A204.1 (cell line): ENCODE data around the gene CAMKK2.
"Not testable (repeated sequence)": the region's sequence is repeated elsewhere in the genome, so short reads cannot be mapped to it uniquely, and the experiment has no call there.

Source experiments
- FAIRE-seq: peaks from 2 replicates; lab custom pipeline; 2012; peaks lifted over from hg19 to GRCh38; lab: Jason Lieb, UNC

CAMKK2 gene

DNA sequence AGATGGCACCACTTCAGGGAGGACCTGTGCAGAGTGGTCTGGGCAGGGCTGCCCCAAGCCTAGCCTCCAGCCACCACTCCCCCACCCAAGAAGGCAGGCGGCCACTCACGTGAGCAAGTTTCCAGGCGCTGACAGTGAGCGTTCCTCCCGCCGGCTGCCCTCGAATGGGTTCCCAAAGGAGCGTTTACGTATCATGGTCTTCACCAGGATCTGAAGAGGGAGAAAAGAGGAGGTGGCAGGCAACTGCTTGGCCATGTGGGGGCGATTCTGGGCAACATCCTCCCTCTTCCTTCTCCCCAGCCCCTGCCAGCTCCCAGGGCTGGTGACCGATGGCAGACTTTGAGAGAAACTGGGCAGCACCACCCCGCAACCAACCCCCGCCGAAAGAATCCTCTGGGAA lies 51.5 kb downstream of the CAMKK2 start:
- no peak for FAIRE-seq

DNA sequence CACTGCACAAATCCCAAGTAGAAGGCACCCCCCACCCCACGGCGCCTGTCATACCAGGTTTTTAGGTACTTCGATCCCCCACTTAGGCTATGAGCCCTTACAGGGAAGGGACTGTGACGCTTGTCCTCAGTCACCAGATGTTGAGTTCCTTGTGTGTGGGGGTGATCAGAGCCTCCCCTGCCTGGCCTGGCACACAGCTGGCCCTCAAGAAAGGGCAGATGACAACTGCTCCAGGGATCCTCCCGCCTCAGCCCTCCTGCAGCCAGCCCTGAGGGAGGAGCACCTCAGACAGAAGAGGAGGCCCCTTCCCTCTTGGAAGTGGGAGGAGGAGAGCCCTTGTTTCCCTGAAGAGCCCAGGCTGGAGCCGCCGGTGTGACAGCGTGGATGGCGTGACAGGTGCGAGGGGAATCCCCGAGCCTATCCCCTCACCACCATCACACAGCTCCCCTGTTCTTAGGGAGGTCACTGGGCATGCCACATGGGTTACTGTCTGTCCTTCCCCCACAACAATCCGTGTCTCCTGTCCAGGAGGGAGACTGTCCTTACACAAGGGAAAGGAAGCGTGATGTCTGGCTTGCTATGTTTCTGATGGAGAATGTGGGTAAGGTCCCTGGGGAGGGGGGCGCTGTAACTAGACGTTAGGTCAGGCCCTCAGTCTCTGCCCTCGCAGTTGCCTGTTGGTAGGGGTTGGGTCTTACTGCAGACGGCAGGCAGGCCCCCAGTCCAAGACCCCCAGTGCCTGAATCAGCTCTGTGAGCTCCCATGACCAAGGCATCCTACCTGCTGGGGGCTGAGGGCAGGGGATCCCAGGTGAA lies 55.1 kb downstream of the CAMKK2 start:
- no peak for FAIRE-seq

DNA sequence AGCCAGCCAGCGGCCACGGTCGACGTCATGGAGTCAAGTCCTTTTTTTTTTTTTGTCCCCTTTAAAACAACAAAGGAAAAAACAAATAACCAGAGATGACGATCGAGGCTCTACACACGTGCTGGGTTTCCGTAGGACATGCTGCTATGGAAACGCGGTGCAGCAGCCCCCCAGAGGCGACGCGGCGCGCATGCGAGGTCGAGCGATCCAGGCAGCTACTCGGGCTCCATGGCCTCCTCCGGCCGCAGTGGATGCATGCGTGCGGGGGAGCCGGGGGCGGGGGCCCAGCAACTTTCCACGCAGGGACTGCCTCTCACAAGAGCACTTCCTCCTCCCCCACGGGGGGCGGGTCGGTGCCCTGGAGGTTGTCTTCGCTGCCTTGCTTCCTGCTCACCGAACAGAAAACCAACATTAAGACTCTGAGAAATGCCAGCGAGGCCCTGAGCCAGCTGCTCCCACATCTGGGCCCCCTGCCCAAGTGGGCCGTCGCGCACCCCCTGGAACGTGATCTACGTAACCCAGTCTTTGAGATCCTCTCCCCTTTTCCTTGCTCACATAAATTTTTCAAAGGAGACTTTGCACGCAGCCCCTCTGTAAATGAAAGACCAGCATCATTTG lies 55.9 kb downstream of the CAMKK2 start:
- FAIRE-seq = no peak

DNA sequence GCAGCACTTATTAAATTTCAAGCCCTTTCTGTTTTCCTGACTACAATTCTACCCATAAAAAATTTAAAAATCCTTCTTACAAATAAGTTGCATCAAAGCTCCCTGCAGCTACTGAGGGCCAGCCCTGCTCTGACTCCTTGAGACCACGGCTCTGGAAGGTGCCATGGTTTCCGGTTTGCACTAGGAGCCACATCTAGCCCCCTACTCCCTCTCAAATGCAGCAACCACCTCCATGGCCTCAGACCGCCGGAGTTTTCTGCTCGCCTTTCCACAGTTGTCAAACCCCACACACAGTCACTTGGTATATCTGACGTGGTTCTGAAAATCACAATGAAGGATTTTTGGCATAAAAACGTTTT lies 56.5 kb downstream of the CAMKK2 start:
- FAIRE-seq = no peak

DNA sequence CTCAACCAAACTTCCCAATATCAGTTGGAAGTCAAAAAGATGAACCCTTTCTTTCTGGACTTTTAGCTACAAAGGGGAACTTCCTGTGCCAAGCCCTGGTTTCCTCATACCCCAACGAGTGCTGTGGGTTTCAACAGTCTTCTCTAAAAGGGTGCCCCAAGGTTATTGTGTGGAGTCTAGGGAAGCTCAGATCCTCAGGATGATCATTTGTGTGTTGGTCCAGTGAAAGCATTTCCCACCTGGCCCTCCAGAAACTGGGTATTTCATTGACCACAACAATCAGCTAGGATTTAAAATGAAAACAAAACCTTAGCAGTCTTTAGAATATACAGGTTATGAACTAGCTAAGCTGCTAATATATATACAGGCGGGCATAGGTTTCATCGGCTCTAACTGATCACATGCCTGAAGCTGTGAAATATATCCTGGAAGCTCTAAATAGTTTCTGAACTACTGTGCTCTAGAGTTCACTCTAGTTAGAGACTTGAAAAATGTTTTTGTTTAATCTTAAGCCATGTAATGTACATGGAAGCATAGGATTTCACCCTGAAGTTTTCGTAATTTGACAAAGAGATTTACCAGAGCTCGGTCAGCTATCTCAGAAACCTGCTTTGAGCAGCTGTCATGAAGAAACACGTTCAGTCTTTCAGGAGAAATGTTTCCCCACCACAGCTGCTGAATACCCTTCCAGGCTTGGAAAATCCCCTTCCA lies 57.0 kb downstream of the CAMKK2 start:
- no peak for FAIRE-seq

DNA sequence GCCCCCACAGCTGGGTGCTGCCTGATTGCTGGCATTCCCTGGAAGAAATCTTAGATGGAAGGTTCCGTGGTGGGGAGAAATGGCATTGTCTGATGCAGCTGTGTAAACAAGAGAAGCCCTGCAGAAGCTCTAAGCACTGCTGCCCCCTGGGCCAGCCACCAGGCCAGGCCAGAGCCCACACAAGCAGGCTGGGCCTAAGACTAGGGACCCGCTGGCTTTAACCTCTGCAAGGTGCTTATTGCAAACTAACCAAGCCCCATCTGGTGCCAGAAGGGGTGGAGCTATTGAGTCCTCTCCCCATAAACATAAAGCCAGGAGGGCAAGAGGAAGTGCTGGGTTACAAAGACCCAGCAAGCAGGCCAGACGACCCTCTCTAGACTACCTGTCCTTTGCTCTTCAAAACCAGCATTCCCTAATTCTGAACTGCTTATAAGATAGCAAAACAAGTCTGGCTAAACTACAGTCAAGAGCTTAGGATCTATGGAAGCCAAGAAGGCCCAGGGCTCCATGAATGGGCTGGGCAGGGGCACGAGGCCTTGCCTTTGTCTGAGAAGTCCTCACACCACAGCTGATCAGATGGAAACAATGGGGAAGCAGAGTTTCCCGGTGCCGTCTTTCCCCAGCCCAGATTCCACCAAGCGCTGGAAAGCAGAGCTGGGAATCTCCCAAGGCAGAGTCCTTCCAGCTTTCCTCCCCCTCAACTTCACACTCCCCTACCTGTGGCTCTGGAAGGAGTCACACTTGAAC lies 57.7 kb downstream of the CAMKK2 start:
- FAIRE-seq = no peak

DNA sequence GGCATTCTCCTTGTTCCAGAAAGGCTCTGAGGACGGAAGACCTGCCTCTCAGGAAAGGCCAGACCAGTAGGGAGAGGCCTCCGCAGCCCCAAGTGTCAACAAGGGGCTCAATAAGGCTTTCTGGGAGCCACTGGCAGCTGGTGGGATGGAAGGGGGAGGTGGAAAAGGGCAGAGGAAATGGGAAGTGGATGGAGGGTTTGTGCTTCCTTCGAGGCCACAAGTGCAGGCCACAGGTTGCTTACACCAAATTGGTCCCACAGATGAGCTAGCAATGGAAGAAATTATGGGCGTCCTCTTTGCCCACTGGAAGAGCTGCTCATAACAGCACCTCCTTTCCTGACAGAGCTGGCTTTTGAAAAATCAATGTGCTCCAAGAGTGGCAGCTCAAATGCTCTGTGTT lies 58.4 kb downstream of the CAMKK2 start:
- no peak for FAIRE-seq

DNA sequence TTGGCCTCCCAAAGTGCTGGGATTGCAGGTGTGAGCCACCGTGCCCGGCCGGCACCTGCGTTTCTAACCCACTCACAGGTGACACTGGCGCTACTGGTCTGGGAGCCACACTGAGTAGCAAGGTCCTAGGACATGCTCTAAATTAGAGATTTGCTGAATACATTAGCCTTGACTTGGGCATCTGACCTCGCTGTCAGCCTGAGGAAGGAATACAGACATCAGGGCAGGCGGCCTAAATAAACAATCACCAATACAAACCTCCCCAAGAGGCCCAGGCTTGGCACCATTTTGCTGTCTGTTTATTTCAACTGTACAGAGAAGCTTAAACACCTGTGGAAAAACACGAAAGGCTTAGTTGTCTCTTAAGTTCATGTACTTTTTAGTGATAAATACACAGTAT lies 59.1 kb downstream of the CAMKK2 start:
- no peak for FAIRE-seq

DNA sequence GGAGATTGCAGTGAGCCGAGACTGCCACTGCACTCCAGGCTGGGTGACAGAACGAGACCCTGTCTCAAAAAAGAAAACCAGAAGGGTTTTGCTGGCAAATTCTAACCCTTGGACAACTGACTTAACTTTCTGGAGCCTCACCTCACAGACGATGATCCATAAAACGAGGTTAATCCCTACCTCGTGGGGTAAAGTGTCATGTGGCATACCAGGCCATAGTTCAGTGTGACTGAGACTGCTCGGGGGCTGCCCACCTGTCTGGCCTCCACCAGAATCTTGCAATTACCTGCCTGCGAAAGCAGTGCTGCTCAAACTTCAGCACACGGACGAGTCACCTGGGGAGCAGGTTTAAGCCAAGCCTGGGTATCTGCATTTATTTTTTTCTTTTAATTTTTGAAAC lies 59.7 kb downstream of the CAMKK2 start:
- no peak for FAIRE-seq

DNA sequence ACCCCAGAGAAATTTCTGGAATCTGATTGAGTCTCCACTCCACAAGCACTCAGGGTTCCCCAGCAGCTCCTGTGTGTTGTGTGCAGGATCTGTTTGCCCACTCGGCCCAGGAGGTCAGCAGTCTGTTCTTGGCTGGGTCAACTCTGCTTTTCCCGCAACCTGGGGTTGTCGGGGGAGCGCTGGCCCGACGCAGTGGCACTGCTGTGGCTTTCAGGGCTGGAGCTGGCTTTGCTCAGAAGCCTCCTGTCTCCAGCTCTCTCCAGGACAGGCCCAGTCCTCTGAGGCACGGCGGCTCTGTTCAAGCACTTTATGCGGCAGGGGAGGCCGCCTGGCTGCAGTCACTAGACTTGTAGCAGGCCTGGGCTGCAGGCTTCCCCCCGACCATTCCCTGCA lies 62.9 kb downstream of the CAMKK2 start:
- FAIRE-seq = no peak

DNA sequence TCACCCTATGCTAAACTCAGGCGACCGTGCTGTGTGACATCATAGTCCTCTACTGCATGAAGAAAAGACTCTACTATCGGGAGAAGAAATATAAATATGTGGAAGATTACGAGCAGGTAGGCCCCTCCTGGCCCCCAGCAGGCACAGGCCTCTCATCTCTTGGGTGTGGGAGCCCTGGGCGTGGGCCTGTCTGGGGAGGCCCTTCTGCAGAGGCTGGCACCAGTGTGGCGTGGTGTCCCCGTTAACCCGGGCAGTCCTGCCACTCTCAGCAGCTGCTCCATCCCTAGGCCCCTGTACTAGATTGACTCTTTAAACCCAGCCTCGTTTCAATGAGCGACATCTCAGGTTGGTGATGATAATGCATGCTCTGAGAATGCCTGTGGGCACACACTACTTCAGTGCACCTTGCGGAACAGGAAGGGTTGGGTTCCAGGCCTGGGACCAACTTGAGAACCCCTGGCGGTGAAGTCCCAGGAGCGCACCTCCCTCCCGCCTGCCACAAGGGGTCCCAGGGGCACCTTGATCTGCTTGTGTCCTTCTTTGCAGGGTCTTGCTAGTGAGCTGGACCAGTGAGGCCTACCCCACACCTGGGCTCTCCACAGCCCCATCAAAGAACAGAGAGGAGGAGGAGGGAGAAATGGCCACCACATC lies 63.4 kb downstream of the CAMKK2 start:
- no peak for FAIRE-seq

DNA sequence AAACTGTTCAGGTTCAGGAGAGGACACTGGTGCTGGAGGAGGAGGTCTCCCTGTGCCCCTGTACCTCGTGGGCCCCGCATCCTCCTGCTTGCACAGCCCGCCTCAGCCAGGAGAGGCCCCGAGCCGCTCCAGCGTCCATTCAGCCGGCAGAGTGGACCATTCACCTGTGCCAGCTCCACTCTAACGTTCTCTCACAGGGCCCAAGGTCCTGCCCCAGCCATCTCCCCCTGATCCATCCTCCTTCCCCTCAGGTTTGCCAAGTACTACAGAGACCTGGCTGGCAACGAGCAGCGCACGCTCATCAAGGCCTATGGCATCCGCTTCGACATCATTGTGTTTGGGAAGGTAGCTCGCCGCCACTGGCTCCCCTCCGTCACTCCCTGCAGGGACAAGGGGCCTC lies 64.3 kb downstream of the CAMKK2 start:
- no peak for FAIRE-seq

DNA sequence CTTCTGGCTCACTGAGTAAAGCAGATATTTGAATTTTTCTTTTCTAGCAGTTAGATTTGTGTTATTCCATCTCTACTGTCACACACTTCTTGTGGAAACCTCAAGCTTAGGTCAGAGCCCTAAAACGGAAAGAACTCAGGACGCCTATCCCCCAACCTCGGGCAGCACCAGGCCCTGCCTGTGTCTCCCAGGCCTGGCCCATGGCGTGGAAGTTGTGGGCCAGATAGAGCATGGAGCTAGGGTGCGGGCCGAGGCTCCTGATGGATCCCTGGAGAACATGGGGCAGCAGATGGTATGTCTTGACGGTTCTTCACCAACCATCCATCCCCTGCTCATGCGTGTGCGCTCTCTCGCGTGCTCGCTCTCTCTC lies 66.0 kb downstream of the CAMKK2 start:
- FAIRE-seq = no peak

DNA sequence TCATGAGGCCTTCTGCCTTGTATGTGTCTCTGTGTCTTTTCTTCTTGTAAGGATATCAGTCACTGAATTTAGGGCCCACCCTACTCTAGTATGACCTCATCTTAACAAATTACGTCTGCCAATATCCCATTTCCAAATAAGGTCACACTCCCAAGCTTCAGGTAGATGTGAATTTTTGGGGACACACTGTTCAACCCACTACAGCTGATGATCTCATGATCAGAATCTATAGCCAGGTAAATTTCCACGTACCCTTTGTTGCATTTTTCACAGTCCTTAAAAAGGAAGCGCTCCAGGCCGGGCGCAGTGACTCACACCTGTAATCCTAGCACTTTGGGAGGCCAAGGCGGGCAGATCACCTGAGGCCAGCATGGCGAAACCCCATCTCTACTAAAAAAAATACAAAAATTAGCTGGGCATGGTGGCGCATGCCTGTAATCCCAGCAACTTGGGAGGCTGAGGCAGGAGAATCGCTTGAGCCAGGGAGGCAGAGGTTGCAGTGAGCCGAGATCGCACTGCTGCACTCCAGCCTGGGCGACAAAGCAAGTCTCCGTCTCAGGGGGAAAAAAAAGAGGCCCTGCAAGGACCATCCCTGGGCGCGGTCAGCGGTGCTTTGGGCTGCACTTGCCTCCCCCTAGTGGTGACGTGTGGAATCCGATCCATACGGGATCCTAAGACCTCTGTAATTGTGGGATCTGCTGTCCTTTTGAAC lies 66.5 kb downstream of the CAMKK2 start:
- not testable (repeated sequence) for FAIRE-seq

DNA sequence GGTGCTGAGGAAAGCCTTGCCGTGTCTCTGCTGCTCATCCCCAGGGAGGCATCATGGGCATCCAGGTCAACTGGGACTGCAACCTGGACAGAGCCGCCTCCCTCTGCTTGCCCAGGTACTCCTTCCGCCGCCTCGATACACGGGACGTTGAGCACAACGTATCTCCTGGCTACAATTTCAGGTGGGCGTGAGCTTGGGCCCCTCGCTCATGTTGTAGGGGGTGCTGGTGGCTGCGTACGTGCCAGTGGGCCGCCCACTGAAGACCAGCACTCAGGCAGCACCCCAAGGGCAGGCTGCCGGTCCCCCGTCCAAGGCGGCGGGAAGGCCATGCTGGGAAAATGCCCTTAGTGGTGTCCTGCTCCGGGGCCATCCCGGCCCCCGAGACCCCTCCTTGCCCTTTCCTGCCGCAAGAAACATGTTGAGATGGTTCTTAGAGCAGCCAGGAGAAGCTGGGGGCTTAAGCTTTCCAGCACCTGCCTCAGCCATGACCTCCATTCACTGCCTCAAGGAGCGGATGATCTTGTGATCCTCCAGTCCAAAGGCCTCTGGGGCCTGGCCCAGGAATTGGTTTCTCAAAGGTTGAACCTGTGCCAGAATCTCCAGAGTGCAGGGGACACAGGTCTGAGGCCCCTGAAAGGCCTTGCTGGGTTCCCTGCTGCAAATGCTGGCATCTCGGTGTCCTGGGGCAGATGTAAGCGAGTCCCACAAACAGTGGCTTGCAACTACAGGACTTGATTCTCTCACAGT lies 67.4 kb downstream of the CAMKK2 start:
- no peak for FAIRE-seq

DNA sequence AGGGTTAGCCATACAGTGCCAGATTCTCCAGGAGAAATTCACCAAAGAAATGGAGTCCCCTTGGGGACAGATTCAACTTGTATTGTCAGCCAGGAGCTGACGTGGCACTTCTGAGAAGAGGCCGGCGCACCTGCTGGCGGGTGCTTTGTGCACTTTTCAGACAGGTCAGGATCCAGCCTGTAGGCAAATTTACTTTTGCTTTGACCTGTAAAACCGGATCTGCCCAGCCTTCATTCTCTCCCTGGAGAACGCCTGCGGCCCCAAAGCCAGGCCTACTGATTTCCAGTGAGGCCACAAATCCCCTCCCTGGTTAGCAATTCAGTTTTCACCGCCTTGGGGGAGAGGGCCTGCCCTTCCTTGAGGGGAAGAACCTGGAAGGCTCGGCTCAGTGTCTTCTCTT lies 69.2 kb downstream of the CAMKK2 start:
- no peak for FAIRE-seq

DNA sequence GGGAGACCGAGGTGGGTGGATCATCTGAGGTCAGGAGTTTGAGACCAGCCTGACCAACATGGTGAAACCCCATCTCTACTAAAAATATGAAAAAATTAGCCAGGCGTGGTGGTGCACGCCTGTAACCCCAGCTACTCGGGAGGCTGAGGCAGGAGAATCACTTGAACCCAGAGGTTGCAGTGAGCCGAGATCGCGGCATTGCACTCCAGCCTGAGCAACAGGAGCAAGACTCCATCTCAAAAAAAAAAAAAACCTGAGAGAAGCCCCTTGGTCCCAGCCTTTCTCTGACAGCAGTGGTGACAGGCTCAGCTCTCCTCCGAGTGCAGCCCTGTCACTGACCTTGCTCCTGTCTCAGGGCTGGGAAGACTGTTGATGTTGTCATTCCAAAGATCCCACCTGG lies 69.6 kb downstream of the CAMKK2 start:
- not testable (repeated sequence) for FAIRE-seq

DNA sequence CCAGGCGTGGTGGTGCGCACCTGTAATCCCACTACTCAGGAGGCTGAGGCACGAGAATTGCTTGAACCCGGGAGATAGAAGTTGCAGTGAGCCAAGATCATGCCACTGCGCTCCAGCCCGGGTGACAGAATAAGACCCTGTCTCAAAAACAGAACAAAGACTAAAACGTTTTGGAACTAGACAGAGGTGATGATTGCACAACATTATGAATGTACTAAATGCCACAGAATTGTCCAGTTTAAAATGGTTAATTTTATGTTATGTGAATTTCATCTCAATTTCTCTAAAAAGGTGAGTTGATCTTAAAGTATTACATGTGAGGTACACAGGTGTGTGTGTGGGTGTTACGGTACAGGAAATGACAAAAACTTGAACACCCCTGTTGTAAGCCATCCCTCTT lies 70.1 kb downstream of the CAMKK2 start:
- FAIRE-seq = no peak

DNA sequence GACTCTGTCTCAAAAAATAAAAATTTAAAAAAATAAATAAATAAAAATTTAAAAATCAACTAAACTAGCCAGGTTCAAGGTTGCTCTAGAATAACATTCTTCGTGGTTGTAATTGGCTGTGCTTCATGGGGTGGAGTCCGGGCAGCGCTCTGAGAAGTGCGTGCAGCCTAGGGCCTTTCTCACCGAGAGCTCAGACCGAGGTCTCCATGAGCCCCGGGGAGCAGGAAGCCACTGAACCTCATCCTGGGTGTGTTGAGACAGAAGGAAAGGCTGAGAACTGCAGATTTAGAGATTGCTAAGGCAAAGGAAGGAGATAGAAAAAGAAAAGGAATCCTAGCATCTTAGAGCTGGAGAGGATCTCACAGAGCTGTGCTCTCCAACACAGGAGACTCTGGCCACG lies 71.9 kb downstream of the CAMKK2 start:
- no peak for FAIRE-seq

DNA sequence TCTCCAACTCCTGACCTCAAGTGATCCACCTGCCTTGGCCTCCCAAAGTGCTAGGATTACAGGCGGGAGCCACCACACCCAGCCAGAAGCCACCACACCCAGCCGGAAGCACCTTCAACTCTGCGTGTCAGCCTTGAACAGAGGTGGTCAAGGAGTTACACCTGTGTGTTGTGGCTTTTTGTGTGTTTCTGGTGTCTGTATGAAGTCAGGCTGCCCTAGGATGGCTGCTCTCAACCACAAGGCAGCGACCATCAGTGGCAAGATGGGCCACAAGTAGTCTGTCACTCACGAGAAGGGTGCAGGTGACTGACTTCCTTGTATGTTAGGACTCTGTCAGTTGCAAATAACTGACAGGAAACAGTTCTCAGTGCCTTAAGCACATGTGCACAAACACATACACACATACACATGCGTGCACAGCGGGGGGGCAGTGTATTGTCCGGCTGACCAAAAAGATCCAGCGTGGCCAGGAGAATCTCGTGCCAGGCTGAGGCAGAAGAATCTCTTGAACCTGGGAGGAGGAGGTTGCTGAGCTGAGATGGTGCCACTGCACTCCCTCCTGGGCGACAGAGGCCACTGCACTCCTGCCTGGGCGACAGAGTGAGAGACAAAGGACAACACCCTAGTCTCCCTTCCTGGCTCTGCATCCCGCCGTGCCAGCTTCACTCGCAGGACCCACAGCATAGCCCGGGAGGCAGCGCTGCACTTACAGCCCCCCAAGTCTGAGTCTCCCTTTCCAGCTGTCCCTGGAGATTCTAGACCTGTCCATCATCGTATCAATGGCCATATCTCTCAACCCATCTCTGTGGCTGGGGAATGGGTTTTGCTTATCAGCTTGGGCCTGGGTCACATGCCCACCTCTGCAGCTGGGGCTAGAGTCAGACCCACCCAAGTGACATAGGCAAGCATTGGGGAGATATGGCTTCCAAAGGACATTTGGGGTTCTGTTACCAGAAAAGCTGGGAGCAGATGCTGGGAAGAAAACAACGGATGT lies 72.9 kb downstream of the CAMKK2 start:
- FAIRE-seq = no peak
